Glutamatergic neuron (in vitro differentiated cells): ENCODE data around the gene ANKRD63. TPM values are rescaled to one million over a fixed set of nuclear protein-coding genes. Genes with fewer than 3 reads are reported as not detected.

Experiments used
- DNase-seq: peaks from one replicate; pipeline ENCODE4 v3.0.0; 2022
- H3K27ac Mint-ChIP-seq: one replicate; pipeline ENCODE4 v1.8.0; 2020; ENCODE audit warnings: mild to moderate bottlenecking, mixed read lengths, inconsistent platforms; ENCODE audit not compliant: unreplicated experiment
- H3K27me3 Mint-ChIP-seq: one replicate; pipeline ENCODE4 v1.8.0; 2020; ENCODE audit warnings: mild to moderate bottlenecking, moderate library complexity, mixed read lengths, inconsistent platforms; ENCODE audit not compliant: unreplicated experiment
- H3K36me3 Mint-ChIP-seq: one replicate; pipeline ENCODE4 v1.8.0; 2020; ENCODE audit warnings: mild to moderate bottlenecking, mixed read lengths, inconsistent platforms; ENCODE audit not compliant: unreplicated experiment
- H3K4me1 Mint-ChIP-seq: one replicate; pipeline ENCODE4 v1.8.0; 2020; ENCODE audit warnings: mild to moderate bottlenecking, low read depth, mixed read lengths, inconsistent platforms; ENCODE audit not compliant: unreplicated experiment
- H3K4me3 Mint-ChIP-seq: one replicate; pipeline ENCODE4 v1.8.0; 2020; ENCODE audit warnings: mild to moderate bottlenecking, mixed read lengths, inconsistent platforms; ENCODE audit not compliant: unreplicated experiment
- H3K9me3 Mint-ChIP-seq: one replicate; pipeline ENCODE4 v1.8.0; 2020; ENCODE audit warnings: mild to moderate bottlenecking, moderate library complexity, mixed read lengths, inconsistent platforms; ENCODE audit not compliant: unreplicated experiment
- CTCF ChIP-seq: fragments of 200-600 bp; sonication (generic); IDR thresholded peaks from one replicate; pipeline ENCODE4 v1.5.0; 2021; ENCODE audit not compliant: partially characterized antibody, unreplicated experiment
- total RNA-seq: library from RNA; stranded (reverse); fragmentation: NEBNext Ultra II Directional; extraction: Animal tissue kit (Norgen Biotek cat#: 25700); gene quantifications from one replicate; pipeline ENCODE4 v1.2.1, GENCODE V29; 2021; ENCODE audit not compliant: unreplicated experiment

Gene ANKRD63
- total RNA-seq, 1 donor from 2014 or later, result not detected

DNA sequence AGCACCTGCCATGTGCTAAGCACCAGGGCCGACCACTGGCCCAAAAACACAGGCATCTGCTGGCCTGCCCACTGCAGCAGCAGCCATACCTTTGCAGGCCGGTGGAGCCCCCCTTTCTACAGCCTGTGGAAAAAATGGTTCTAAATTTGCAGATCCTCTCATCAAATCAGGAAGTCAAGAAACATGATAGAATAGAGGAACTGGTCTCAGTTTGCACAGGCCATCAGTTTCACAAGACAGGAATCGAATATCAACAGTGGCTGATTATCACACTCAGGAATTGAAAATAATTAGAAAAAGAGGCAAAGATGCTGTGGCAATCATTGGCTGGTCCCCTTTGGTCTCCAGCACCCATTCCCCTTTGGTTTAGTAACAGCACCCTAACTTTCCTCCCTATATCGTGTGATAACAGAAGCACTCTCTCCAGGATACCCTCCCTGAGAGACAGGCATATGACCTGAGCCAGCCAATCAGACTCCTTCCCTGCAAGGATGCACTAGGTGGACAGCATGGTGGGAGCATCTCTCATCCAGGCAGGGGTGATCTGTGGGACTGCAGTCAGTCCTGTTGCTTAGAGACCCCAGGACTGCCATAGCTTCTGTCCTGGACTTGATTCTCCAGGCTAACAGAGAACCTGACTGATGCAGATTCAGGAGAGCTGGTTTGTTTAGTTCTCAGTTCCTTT, 47.5 kb downstream of the ANKRD63 start:
- Mint-ChIP-seq H3K36me3 (no peaks in the 10 kb centered on the region), H3K4me1 (peaks cover 7% of the 10 kb centered on the region), H3K4me3 (no peak overlapping the region), H3K27me3 (peaks cover 6% of the 10 kb centered on the region), H3K9me3 (peaks cover 2% of the 10 kb centered on the region), H3K27ac (no peak overlapping the region)
- DNase-seq, result no peak
- no peak for TF ChIP-seq CTCF

DNA sequence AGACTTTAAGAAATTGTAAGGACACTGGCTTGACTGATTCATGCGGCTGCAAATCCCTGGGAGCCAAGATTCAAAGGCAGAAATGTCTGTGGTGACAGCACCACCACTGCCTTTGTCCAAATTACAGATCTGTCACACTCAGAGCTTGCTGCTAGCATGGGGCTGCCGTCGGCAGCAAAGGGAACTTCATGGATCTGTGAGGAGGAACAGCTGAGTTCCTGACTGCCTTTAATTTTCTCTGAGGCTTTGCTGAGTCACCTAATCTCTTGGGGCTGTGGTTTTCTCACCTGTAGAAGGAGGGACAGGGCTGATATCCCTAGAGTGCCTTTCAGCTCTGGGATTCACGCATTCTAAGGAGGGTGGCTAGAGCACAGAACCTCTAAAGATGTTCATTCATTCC, 48.1 kb downstream of the ANKRD63 start:
- Mint-ChIP-seq H3K27me3 (peaks cover 6% of the 10 kb centered on the region), H3K27ac (no peak overlapping the region), H3K4me1 (peaks cover 7% of the 10 kb centered on the region), H3K9me3 (peaks cover 2% of the 10 kb centered on the region), H3K4me3 (no peak overlapping the region), H3K36me3 (no peaks in the 10 kb centered on the region)
- DNase-seq, result no peak
- TF ChIP-seq CTCF, result no peak

DNA sequence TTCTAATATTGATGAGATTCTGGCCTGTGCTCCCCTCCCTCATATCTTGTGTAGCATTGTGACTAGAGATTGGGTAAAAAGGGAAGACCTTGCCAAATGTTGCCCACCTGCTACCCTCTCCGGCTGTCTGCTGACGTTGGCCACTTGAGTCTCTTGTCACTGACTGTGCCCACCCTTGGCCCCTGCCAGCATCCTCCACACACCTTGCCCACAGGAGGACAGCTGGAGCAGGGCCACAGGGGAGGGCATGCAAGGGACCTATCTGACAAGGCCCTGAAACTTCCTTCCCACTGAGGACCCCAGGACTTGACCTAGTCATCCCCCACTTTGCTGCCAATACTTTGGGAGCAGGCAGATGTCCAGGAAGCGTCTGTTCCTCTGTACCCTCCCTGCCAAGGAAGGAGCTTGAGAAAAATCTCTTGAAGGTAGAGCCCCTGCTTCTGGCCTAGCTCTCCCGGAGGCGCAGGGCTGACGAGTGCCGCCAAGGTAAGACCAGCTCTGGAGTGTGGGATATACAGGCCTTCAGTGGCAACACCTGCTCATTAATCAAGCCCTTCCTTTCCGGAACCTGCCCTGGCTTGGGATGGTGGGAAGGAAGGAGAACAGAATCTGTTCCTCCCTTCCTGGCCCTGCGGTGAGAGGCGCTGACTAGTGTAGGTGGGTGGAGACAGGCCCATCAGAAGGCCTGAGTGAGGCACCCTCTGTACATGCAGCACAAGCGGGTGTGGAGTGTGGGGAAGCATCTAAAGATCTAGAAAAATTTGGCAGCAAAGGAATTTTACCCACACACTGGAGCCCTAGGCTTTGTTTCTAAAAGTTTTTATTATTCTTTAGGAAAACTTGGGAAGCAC, 48.9 kb downstream of the ANKRD63 start:
- H3K4me1 Mint-ChIP-seq, result peaks cover 2% of the 10 kb centered on the region
- H3K4me3 Mint-ChIP-seq, result no peak overlapping the region
- no peak for TF ChIP-seq CTCF
- H3K9me3 Mint-ChIP-seq, result no peaks in the 10 kb centered on the region
- H3K36me3 Mint-ChIP-seq, result no peaks in the 10 kb centered on the region
- peaks cover 3% of the 10 kb centered on the region for H3K27me3 Mint-ChIP-seq
- H3K27ac Mint-ChIP-seq, result no peak overlapping the region
- DNase-seq, result no peak

- Mint-ChIP-seq H3K4me3 (no peak overlapping the region), H3K27ac (no peak overlapping the region)
Observed at GRCh38 chr15:40232625-40233070, 50.2 kb downstream of the ANKRD63 start.

More at GRCh38 chr15:40232625-40233070, 50.2 kb downstream of the ANKRD63 start:
- no peak for TF ChIP-seq CTCF
- Mint-ChIP-seq H3K4me1 (peaks cover 2% of the 10 kb centered on the region), H3K27me3 (no peaks in the 10 kb centered on the region), H3K36me3 (no peaks in the 10 kb centered on the region), H3K9me3 (no peaks in the 10 kb centered on the region)
- no peak for DNase-seq

Other genes with a start within 250 kb of the ANKRD63 start
- 246 TPM for gene SRP14, start 243.9 kb downstream of the ANKRD63 start, total RNA-seq
- gene BMF, start 174.2 kb downstream of the ANKRD63 start, total RNA-seq, result 11.3 TPM
- gene BUB1B, start 122.0 kb downstream of the ANKRD63 start, total RNA-seq, result 16.5 TPM
- gene PAK6, start 44.0 kb downstream of the ANKRD63 start, total RNA-seq, result not detected
- 2.6 TPM for gene PLCB2, start 24.9 kb upstream of the ANKRD63 start, total RNA-seq
- 15.9 TPM for gene INAFM2, start 40.6 kb upstream of the ANKRD63 start, total RNA-seq
- 0.49 TPM for gene CCDC9B, start 57.9 kb upstream of the ANKRD63 start, total RNA-seq
- gene PHGR1, start 68.0 kb upstream of the ANKRD63 start, total RNA-seq, result not detected
- gene DISP2, start 75.2 kb upstream of the ANKRD63 start, total RNA-seq, result 44.3 TPM
- gene KNSTRN, start 99.7 kb upstream of the ANKRD63 start, total RNA-seq, result 62.9 TPM
- gene IVD, start 122.7 kb upstream of the ANKRD63 start, total RNA-seq, result 44.3 TPM
- 29.9 TPM for gene BAHD1, start 157.9 kb upstream of the ANKRD63 start, total RNA-seq
- gene CHST14, start 187.9 kb upstream of the ANKRD63 start, total RNA-seq, result 3.9 TPM